Activated B cell treated with CpG ODN at 0.5 μM for 24 hours (primary cell): ENCODE data around the gene PHC2. TPM values are rescaled to one million over a fixed set of nuclear protein-coding genes. Genes with fewer than 3 reads are reported as not detected.

ENCODE experiments used
- ATAC-seq: fragments of 200-7000 bp; cut with Tn5 transposase; one replicate; pipeline ENCODE4 v1.10.0; 2021; ENCODE audit warnings: low read depth, mild to moderate bottlenecking, moderate library complexity
- CTCF ChIA-PET: fragments of 350-600 bp; sonication (Branson Sonifier 250); formaldehyde crosslinking; loops from one replicate; lab custom pipeline; 2021; ENCODE audit warnings: antibody characterized with exemption; lab: Charles Lee
- POLR2A ChIA-PET: fragments of 350-600 bp; sonication (Branson Sonifier 250); formaldehyde crosslinking; loops from one replicate; lab custom pipeline; 2021; ENCODE audit warnings: antibody characterized with exemption; lab: Charles Lee
- DNase-seq: peaks from one replicate; pipeline ENCODE4 v3.0.0; 2022
- H3K27ac Mint-ChIP-seq: one replicate; pipeline ENCODE4 v1.8.0; 2020; ENCODE audit warnings: mixed read lengths
- H3K27me3 Mint-ChIP-seq: one replicate; pipeline ENCODE4 v1.8.0; 2021; ENCODE audit warnings: mixed read lengths
- H3K36me3 Mint-ChIP-seq: one replicate; pipeline ENCODE4 v1.8.0; 2021; ENCODE audit warnings: low read depth, mixed read lengths
- H3K4me1 Mint-ChIP-seq: one replicate; pipeline ENCODE4 v1.8.0; 2021; ENCODE audit warnings: mixed read lengths
- H3K4me3 Mint-ChIP-seq: one replicate; pipeline ENCODE4 v1.8.0; 2020; ENCODE audit warnings: mild to moderate bottlenecking, mixed read lengths
- H3K9me3 Mint-ChIP-seq: one replicate; pipeline ENCODE4 v1.8.0; 2020; ENCODE audit warnings: mixed read lengths
- intact Hi-C: fragments of 100-400 bp; cut with micrococcal nuclease; formaldehyde crosslinking; loops from one replicate; pipeline ENCODE4 v1.15.1; 2024
- total RNA-seq: library from RNA; stranded (reverse); gene quantifications from 2 replicates; pipeline ENCODE4 v1.2.3, GENCODE V29; 2022
- TF ChIP-seq, protein P1 (sequence below): fragments of 200-600 bp; IDR thresholded peaks from one replicate; pipeline ENCODE4 v1.8.0; 2022; ENCODE audit warnings: antibody characterized with exemption, mild to moderate bottlenecking

PHC2 gene
- total RNA-seq, 1 donor from 2014 or later = 16.4 TPM

DNA sequence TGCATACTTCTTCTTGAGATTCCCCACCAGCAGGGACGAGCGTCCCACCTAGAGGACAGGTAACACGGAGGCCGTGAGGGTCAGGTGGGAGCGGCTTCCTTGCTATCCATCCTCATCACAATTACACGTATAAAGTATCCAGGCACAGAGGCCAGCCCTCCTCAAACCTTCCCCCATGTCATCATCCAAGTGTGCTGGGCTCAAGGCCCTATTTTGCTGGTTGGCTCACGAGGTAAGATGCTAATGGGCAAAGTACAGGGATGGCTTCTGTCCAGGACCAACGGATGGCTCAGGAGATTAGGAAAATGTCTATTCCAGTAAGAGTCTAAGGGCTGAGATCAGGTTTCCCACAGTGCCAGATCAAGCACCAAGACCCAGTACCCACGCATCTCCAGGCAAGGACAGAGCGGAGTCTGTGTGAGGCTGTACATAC, 98.5 kb downstream of the PHC2 start:
- intact Hi-C loops = no loop called here
- H3K36me3 Mint-ChIP-seq = peaks cover 72% of the 10 kb centered on the region
- TF ChIP-seq, protein P1, sequence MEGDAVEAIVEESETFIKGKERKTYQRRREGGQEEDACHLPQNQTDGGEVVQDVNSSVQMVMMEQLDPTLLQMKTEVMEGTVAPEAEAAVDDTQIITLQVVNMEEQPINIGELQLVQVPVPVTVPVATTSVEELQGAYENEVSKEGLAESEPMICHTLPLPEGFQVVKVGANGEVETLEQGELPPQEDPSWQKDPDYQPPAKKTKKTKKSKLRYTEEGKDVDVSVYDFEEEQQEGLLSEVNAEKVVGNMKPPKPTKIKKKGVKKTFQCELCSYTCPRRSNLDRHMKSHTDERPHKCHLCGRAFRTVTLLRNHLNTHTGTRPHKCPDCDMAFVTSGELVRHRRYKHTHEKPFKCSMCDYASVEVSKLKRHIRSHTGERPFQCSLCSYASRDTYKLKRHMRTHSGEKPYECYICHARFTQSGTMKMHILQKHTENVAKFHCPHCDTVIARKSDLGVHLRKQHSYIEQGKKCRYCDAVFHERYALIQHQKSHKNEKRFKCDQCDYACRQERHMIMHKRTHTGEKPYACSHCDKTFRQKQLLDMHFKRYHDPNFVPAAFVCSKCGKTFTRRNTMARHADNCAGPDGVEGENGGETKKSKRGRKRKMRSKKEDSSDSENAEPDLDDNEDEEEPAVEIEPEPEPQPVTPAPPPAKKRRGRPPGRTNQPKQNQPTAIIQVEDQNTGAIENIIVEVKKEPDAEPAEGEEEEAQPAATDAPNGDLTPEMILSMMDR = no peak
- peaks cover 9% of the 10 kb centered on the region for H3K4me1 Mint-ChIP-seq
- DNase-seq (no peak), ATAC-seq (no peak)
- H3K4me3 Mint-ChIP-seq = no peak overlapping the region
- H3K27ac Mint-ChIP-seq = no peak overlapping the region
- CTCF ChIA-PET = no interaction called here
- H3K9me3 Mint-ChIP-seq = no peaks in the 10 kb centered on the region
- no peaks in the 10 kb centered on the region for H3K27me3 Mint-ChIP-seq
- POLR2A ChIA-PET = no interaction called here

DNA sequence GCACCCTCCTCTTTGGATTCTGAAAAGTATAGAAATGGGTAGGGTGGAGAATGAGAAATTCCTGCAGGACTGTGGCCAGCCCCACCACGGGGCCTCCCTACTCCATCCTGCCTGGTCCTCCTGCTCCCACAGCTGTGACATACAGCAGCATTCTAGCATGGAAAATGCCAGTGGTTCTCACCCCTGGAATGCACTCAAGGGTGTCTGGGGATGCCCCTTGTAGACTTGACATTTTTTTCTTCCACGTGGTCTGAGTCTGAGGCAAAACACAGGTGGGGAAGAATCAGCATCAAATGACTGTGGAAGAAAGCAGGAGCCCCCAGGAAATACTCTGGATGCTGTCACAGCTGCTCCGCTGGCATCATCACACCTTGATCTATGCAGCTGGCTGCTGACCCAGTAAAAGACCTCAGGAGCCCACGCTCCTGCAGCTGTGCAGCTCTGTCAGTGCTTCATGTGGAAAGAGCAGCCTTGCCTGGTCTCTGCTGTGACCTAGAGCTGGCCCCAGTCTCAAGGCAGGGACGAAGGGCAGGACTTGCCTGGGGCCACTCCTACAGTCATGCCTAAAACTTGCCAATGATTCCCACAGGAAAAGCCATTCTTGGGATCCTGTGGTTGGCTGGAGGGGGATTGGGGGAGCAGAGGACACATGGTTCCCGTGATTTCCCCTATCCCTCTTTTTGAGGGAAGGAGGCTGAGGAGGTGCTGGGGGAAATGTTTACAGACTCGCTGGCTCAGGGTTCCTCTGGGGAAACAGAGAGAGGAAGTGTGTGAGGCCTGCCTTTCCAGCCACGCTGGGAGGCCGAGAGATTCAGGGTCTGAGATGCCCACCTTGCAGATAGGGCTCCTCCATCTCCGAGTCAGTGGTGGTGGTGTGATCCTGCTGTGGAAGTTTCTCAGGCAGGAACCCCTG, 99.2 kb downstream of the PHC2 start:
- Mint-ChIP-seq H3K27me3 (no peaks in the 10 kb centered on the region), H3K9me3 (no peaks in the 10 kb centered on the region), H3K27ac (no peak overlapping the region), H3K36me3 (peaks cover 78% of the 10 kb centered on the region), H3K4me3 (no peak overlapping the region), H3K4me1 (peaks cover 9% of the 10 kb centered on the region)
- intact Hi-C loops = no loop called here
- no peak for ATAC-seq
- ChIA-PET POLR2A (no interaction called here), CTCF (no interaction called here)
- TF ChIP-seq, protein P1 = no peak
- DNase-seq = no peak

DNA sequence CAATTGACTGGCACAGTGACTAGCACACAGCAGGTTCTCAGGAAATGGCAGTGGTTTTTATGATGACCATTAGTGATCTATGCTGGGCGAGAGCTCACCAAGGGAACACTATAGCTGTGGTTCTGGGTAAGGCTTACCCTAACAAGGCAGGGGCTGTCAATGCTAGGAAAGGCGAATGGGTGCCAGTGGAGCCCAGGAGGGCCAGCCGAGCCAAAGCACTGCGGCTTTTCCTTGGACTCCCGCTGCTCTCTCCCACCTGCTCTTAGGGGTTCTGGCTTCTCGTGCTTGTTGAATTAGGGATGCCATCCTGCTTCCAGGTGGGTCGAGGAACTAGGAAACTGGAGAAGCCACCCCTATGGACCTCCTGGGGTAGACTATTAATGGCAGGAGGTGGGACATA, 100.0 kb downstream of the PHC2 start:
- DNase-seq (no peak), ATAC-seq (no peak)
- intact Hi-C loops = no loop called here
- POLR2A ChIA-PET = no interaction called here
- Mint-ChIP-seq H3K27ac (no peak overlapping the region), H3K36me3 (peaks cover 85% of the 10 kb centered on the region), H3K4me3 (no peak overlapping the region), H3K9me3 (no peaks in the 10 kb centered on the region), H3K27me3 (no peaks in the 10 kb centered on the region), H3K4me1 (peaks cover 9% of the 10 kb centered on the region)
- TF ChIP-seq, protein P1 = no peak
- CTCF ChIA-PET = no interaction called here

DNA sequence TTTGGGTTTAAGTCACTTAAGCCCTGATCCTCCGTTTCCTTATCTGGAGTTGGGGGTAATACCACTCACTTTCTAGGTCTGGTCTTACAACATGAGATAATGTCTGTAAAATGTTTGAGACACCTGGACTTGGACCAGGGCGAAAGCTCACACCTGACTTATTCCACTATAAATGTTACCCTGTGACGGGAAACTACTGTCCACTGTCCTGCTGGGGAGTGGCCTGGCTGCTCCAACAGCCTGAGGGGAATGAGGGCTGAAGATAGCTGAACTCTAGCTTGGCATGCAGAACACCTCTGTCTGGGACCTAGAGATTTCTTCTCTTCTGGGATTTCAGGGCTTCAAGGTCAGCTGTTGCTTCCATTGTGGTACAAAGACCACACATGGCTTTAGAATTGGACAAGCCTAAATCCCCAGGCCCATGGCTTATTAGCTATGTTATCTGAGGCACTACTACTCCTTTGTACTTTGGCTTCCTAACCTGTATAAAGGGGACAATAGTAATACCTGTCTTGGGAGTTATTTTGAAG, 100.5 kb downstream of the PHC2 start:
- ChIA-PET POLR2A (no interaction called here), CTCF (no interaction called here)
- Mint-ChIP-seq H3K36me3 (peaks cover 90% of the 10 kb centered on the region), H3K27ac (no peak overlapping the region), H3K9me3 (no peaks in the 10 kb centered on the region), H3K27me3 (no peaks in the 10 kb centered on the region), H3K4me1 (peaks cover 9% of the 10 kb centered on the region), H3K4me3 (no peak overlapping the region)
- TF ChIP-seq, protein P1 = no peak
- intact Hi-C loops = no loop called here
- DNase-seq (no peak), ATAC-seq (no peak)

GRCh38 chr1:33329600-33330305, 101.1 kb downstream of the PHC2 start:
- peaks cover 3% of the 10 kb centered on the region for H3K4me1 Mint-ChIP-seq
- TF ChIP-seq, protein P1 = no peak
- DNase-seq (no peak), ATAC-seq (no peak)
- intact Hi-C loops = no loop called here
- peaks cover 93% of the 10 kb centered on the region for H3K36me3 Mint-ChIP-seq
- no peaks in the 10 kb centered on the region for H3K9me3 Mint-ChIP-seq
- no peak overlapping the region for H3K27ac Mint-ChIP-seq
- H3K27me3 Mint-ChIP-seq = no peaks in the 10 kb centered on the region
- ChIA-PET CTCF (no interaction called here), POLR2A (no interaction called here)
- no peak overlapping the region for H3K4me3 Mint-ChIP-seq
